HCT116 (cell line): ENCODE results near the gene ZNF503. TPM values are rescaled to one million over a fixed set of nuclear protein-coding genes. Genes with fewer than 3 reads are reported as not detected.

Experiments
- ATAC-seq: fragments of 200-7000 bp; cut with Tn5 transposase; 2 replicates; pipeline ENCODE4 v1.9.1; 2020; ENCODE audit warnings: mild to moderate bottlenecking, moderate library complexity
- BruUV-seq: library from RNA; stranded (reverse); fragments of 400-500 nt; replicated peaks from 2 replicates; lab custom pipeline; 2021; lab: Mats Ljungman, UMichigan
- CTCF ChIA-PET: fragments of 300-600 bp; sonication (Branson Sonifier 250); formaldehyde crosslinking; loops from one replicate; lab custom pipeline; 2021; ENCODE audit warnings: antibody characterized with exemption; lab: Charles Lee
- POLR2A ChIA-PET: fragments of 300-600, 350-600 bp; sonication (Branson Sonifier 250); formaldehyde crosslinking; loops from one replicate; lab custom pipeline; 2021; ENCODE audit warnings: antibody characterized with exemption; lab: Charles Lee
- RAD21 ChIA-PET, 2 experiments: fragments of 300-600 bp; sonication (Branson Sonifier 250); formaldehyde crosslinking; loops; one replicate each; lab custom pipeline; 2023; ENCODE audit warnings: low total read pairs in 2 of 2; ENCODE audit not compliant: uncharacterized antibody in 2 of 2, unreplicated experiment in 2 of 2, low non-redundant PET in 1 of 2; lab: Charles Lee
- DNase-seq: peaks from one replicate; pipeline ENCODE4 v3.0.0-alpha.2; 2010; ENCODE audit warnings: low read depth, low spot score
- H2AFZ ChIP-seq: fragments of 200-600 bp; shearing (Covaris generic), sonication (generic); 2 replicates; pipeline ENCODE4 v1.6.1; 2017; ENCODE audit warnings: low read depth, mixed run types, mixed read lengths, antibody characterized with exemption, low read length; ENCODE audit not compliant: poor library complexity, severe bottlenecking
- H3K27ac ChIP-seq: 2 replicates; pipeline ENCODE4 v1.5.1; 2012; ENCODE audit warnings: low read depth, low read length
- H3K27me3 ChIP-seq: fragments of 200-600 bp; sonication (generic); 2 replicates; pipeline ENCODE4 v1.6.1; 2016; ENCODE audit warnings: mixed run types, low read length, mixed read lengths; ENCODE audit not compliant: insufficient read depth
- H3K36me3 ChIP-seq, 2 experiments: fragments of 200-500 bp in 1 of 2; fragments of 200-600 bp in 1 of 2; sonication (Bioruptor generic) in 1 of 2; sonication (generic) in 1 of 2; 2 replicates each; pipeline versions ENCODE4 v1.5.1 to v1.6.1; 2014 to 2016; ENCODE audit warnings: low read length in 2 of 2, inconsistent platforms in 1 of 2, mixed read lengths in 1 of 2, mixed run types in 1 of 2; ENCODE audit not compliant: insufficient read depth in 2 of 2, control insufficient read depth in 1 of 2
- H3K4me1 ChIP-seq, 2 experiments: fragments of 200-600 bp in 1 of 2; sonication (generic) in 1 of 2; 2 replicates each; pipeline versions ENCODE4 v1.5.1 to v1.6.1; 2012 to 2017; ENCODE audit warnings: low read length in 2 of 2, inconsistent platforms in 1 of 2, mild to moderate bottlenecking in 1 of 2, mixed read lengths in 1 of 2, mixed run types in 1 of 2, moderate library complexity in 1 of 2; ENCODE audit not compliant: insufficient read depth in 2 of 2, control insufficient read depth in 1 of 2
- H3K4me2 ChIP-seq: fragments of 200-600 bp; sonication (generic); 2 replicates; pipeline ENCODE4 v1.6.1; 2017; ENCODE audit warnings: mixed run types, low read length, mixed read lengths
- H3K4me3 ChIP-seq, 2 experiments: fragments of 200-600 bp in 1 of 2; sonication (generic) in 1 of 2; replicated peaks in 1 of 2; 2 replicates each; pipeline ENCODE4 v1.5.1; 2011 to 2016; ENCODE audit warnings: low read length in 2 of 2, control low read depth in 1 of 2, low read depth in 1 of 2, mild to moderate bottlenecking in 1 of 2, mixed read lengths in 1 of 2, mixed run types in 1 of 2
- H3K79me2 ChIP-seq: fragments of 200-600 bp; sonication (generic); 2 replicates; pipeline ENCODE4 v1.6.1; 2017; ENCODE audit warnings: mild to moderate bottlenecking, mixed run types, low read length, moderate library complexity, mixed read lengths; ENCODE audit not compliant: insufficient read depth
- H3K9ac ChIP-seq: fragments of 200-600 bp; sonication (generic); 2 replicates; pipeline ENCODE4 v1.6.1; 2016; ENCODE audit warnings: low read length, mixed read lengths
- H3K9me2 ChIP-seq: fragments of 200-600 bp; sonication (generic), shearing (Covaris generic); 2 replicates; pipeline ENCODE4 v1.6.1; 2017; ENCODE audit warnings: mixed run types, mild to moderate bottlenecking, moderate library complexity; ENCODE audit not compliant: insufficient read depth
- H3K9me3 ChIP-seq, 2 experiments: fragments of 200-500 bp in 1 of 2; fragments of 200-600 bp in 1 of 2; sonication (Bioruptor generic) in 1 of 2; sonication (generic) in 1 of 2; 2 replicates each; pipeline ENCODE4 v1.6.1; 2014 to 2017; ENCODE audit warnings: low read length in 2 of 2, mixed read lengths in 2 of 2, inconsistent platforms in 1 of 2, low read depth in 1 of 2, mild to moderate bottlenecking in 1 of 2, mixed run types in 1 of 2, moderate library complexity in 1 of 2; ENCODE audit not compliant: control insufficient read depth in 1 of 2, insufficient read depth in 1 of 2
- H4K20me1 ChIP-seq: fragments of 200-600 bp; sonication (generic), shearing (Covaris generic); 2 replicates; pipeline ENCODE4 v1.6.1; 2017; ENCODE audit warnings: mixed run types, mild to moderate bottlenecking, moderate library complexity; ENCODE audit not compliant: insufficient read depth
- CTCF ChIP-seq, 3 experiments: fragments of 200-600 bp in 1 of 3; sonication (generic) in 1 of 3; IDR thresholded peaks in 2 of 3; conservative IDR thresholded peaks in 1 of 3; 2 replicates each; pipeline ENCODE4 v1.5.1; 2012 to 2017; ENCODE audit warnings: low read depth in 2 of 3, low read length in 2 of 3, antibody characterized with exemption in 1 of 3, borderline replicate concordance in 1 of 3, control low read depth in 1 of 3, mild to moderate bottlenecking in 1 of 3, mixed read lengths in 1 of 3, mixed run types in 1 of 3, moderate library complexity in 1 of 3; ENCODE audit not compliant: insufficient read depth in 1 of 3
- JUND ChIP-seq: IDR thresholded peaks from 2 replicates; pipeline ENCODE4 v1.6.1; 2012
- POLR2A ChIP-seq: IDR thresholded peaks from 2 replicates; pipeline ENCODE4 v1.7.0; 2011; ENCODE audit warnings: borderline replicate concordance; ENCODE audit not compliant: insufficient read depth, insufficient read length; ENCODE audit errors: extremely low read depth
- POLR2AphosphoS5 ChIP-seq: IDR thresholded peaks from 2 replicates; pipeline ENCODE4 v1.6.1; 2011; ENCODE audit warnings: mild to moderate bottlenecking, low read depth, low read length, moderate library complexity
- RAD21 ChIP-seq: IDR thresholded peaks from 2 replicates; pipeline ENCODE4 v1.6.1; 2012; ENCODE audit warnings: low read depth, mild to moderate bottlenecking
- ZBTB33 ChIP-seq: IDR thresholded peaks from 2 replicates; pipeline ENCODE4 v1.6.1; 2011; ENCODE audit warnings: mild to moderate bottlenecking, low read length, moderate library complexity; ENCODE audit not compliant: insufficient replicate concordance; ENCODE audit errors: extremely low read depth
- ZFX ChIP-seq: fragments of 450-650 bp; IDR thresholded peaks from 2 replicates; pipeline ENCODE4 v1.6.1; 2017
- ZNF274 ChIP-seq: fragments of 200-500 bp; sonication (Bioruptor generic); IDR thresholded peaks from 2 replicates; pipeline ENCODE4 v1.6.1; 2014; ENCODE audit warnings: mild to moderate bottlenecking, low read depth, low read length, inconsistent platforms
- intact Hi-C: fragments of 100-400 bp; cut with micrococcal nuclease; formaldehyde crosslinking; loops from 2 replicates; pipeline ENCODE4 v1.10.0; 2022
- total RNA-seq: library from RNA; stranded (reverse); gene quantifications from one replicate; pipeline ENCODE4 v1.2.1, GENCODE V29; 2021; ENCODE audit not compliant: unreplicated experiment

Gene ZNF503
- total RNA-seq, 1 experiment from 2014 or later: 30.4 TPM

GRCh38 chr10:75410132-75411005, 8.8 kb upstream of the ZNF503 start:
- Histone ChIP-seq H3K4me2 (peak overlapping the region; percentile 91), H2AFZ (peak overlapping the region; percentile 31)

More at GRCh38 chr10:75410132-75411005, 8.8 kb upstream of the ZNF503 start:
- BruUV-seq: no TSS peak
- Histone ChIP-seq H3K9ac (peak overlapping the region; percentile 78), H4K20me1 (no peaks in the 10 kb centered on the region), H3K9me2 (no peaks in the 10 kb centered on the region), H3K9me3 (no peaks in the 10 kb centered on the region), H3K4me3 (peak overlapping the region in 1 of 2 experiments; percentile 79; a peak in 2 of 4 replicates), H3K79me2 (0 out of 2 replicates have a peak, but pooled peaks cover 5% of the 10 kb centered on the region), H3K27ac (peak overlapping the region; percentile 94; the same call in 1 of the 2 replicates), H3K27me3 (no peaks in the 10 kb centered on the region), H3K36me3 (no peaks in the 10 kb centered on the region), H3K4me1 (peaks cover 6 to 25% of the 10 kb centered on the region in 2 experiments; a peak in 3 of 4 replicates)
- ATAC-seq (no peak), DNase-seq (no peak)
- ChIA-PET RAD21 (interaction anchor here in 1 of 2 experiments (0.6 kb wide), 1 partner anchor 241 kb away, joined by 4 read pairs; no protein-coding TSS in a partner anchor), CTCF (interaction anchor here (1.2 kb wide), 1 partner anchor 626 kb away, joined by 3 read pairs; no protein-coding TSS in a partner anchor), POLR2A (no interaction called here)
- intact Hi-C loops: no loop called here
- no peak for TF ChIP-seq CTCF (IDR thresholded peaks at IDR 0.05 in 2 of 3, conservative IDR thresholded peaks at IDR 0.05 in 1 of 3; ENCODE audit: borderline replicate concordance in 1 of 3, insufficient read depth in 1 of 3, low read depth in 2 of 3, low read length in 2 of 3)
- no peak for TF ChIP-seq ZFX
- TF ChIP-seq ZBTB33: no peak
- no peak for TF ChIP-seq POLR2A
- TF ChIP-seq RAD21: no peak
- no peak for TF ChIP-seq JUND
- no peak for TF ChIP-seq POLR2AphosphoS5
- TF ChIP-seq ZNF274: no peak
